Activated T-cell treated with anti-CD3 and anti-CD28 coated beads for 4 hours (primary cell): ENCODE data around the gene NDUFA1.
A peak's percentile ranks its signal among the peaks of the same experiment; 100 is the strongest.
"Not testable (repeated sequence)": the region's sequence is repeated elsewhere in the genome, so short reads cannot be mapped to it uniquely, and the experiment has no call there.

ENCODE experiments used
- DNase-seq: peaks from one replicate; pipeline ENCODE4 v3.0.0-alpha.2; 2020

NDUFA1 gene

GRCh38 chrX:119871599-119872395 lies at the start of gene NDUFA1, which contains the start of gene RNF113A:
TSS of gene NDUFA1 (plus strand) at chrX:119871832. CDS start at chrX:119871912, 80 bp downstream.
TSS of gene RNF113A (minus strand) at chrX:119871733. CDS start at chrX:119871613, 120 bp downstream.
- peak; percentile 63 for DNase-seq

- not testable (repeated sequence) for DNase-seq
These were observed 47.4 kb upstream of the NDUFA1 start for GRCh38 chrX:119824221-119824620.

GRCh38 chrX:119826399-119826959 lies 45.2 kb upstream of the NDUFA1 start:
- DNase-seq: no peak

GRCh38 chrX:119828446-119828845 lies 43.2 kb upstream of the NDUFA1 start:
- no peak for DNase-seq

GRCh38 chrX:119833905-119834304 lies 37.7 kb upstream of the NDUFA1 start:
- no peak for DNase-seq

- DNase-seq: peak; percentile 85
These were observed 19.0 kb upstream of the NDUFA1 start, which contains the start of gene UPF3B for GRCh38 chrX:119852382-119853353. TSS of gene UPF3B (minus strand) at chrX:119852963. CDS start at chrX:119852928, 35 bp downstream.

- DNase-seq: no peak
These were observed 18.2 kb upstream of the NDUFA1 start for GRCh38 chrX:119853444-119853843.

- no peak for DNase-seq
These were observed 953 bp upstream of the NDUFA1 start for GRCh38 chrX:119870626-119871131.

GRCh38 chrX:119871245-119871598 lies 410 bp upstream of the NDUFA1 start:
- no peak for DNase-seq

- no peak for DNase-seq
These were observed 7.1 kb downstream of the NDUFA1 start for GRCh38 chrX:119878740-119879139.

GRCh38 chrX:119880076-119880475 lies 8.4 kb downstream of the NDUFA1 start:
- DNase-seq: no peak

GRCh38 chrX:119880552-119881437 lies 9.2 kb downstream of the NDUFA1 start:
- no peak for DNase-seq

- no peak for DNase-seq
These were observed 14.2 kb downstream of the NDUFA1 start for GRCh38 chrX:119885554-119886428.

- DNase-seq: peak; percentile 14
These were observed 16.2 kb downstream of the NDUFA1 start for GRCh38 chrX:119887721-119888425.

GRCh38 chrX:119890626-119891025 lies 19.0 kb downstream of the NDUFA1 start:
- DNase-seq: not testable (repeated sequence)

- DNase-seq: not testable (repeated sequence)
These were observed 20.5 kb downstream of the NDUFA1 start for GRCh38 chrX:119891961-119892692.

- DNase-seq: no peak
These were observed 24.3 kb downstream of the NDUFA1 start, which contains the start of gene AKAP14 for GRCh38 chrX:119895843-119896326. TSS of gene AKAP14 (plus strand) at chrX:119895893. CDS start at chrX:119903224, 7,331 bp downstream.

- no peak for DNase-seq
These were observed 27.5 kb downstream of the NDUFA1 start for GRCh38 chrX:119899125-119899524.

- no peak for DNase-seq
These were observed 29.3 kb downstream of the NDUFA1 start for GRCh38 chrX:119900976-119901375.
